PC-3 (cell line): ENCODE measurements around the gene SDE2. TPM values are rescaled to one million over a fixed set of nuclear protein-coding genes. Genes with fewer than 3 reads are reported as not detected.

Experiments used
- ATAC-seq: fragments of 200-7000 bp; cut with Tn5 transposase; 2 replicates; pipeline ENCODE4 v1.9.1; 2020; ENCODE audit warnings: mild to moderate bottlenecking, moderate library complexity
- BruUV-seq: library from RNA; stranded (reverse); fragments of 400-500 nt; replicated peaks from 2 replicates; lab custom pipeline; 2021; lab: Mats Ljungman, UMichigan
- CTCF ChIA-PET: fragments of 300-600 bp; sonication (Branson Sonifier 250); formaldehyde crosslinking; loops from one replicate; lab custom pipeline; 2022; ENCODE audit warnings: antibody characterized with exemption; lab: Charles Lee
- POLR2A ChIA-PET: fragments of 300-600 bp; sonication (Branson Sonifier 250); formaldehyde crosslinking; loops from one replicate; lab custom pipeline; 2022; ENCODE audit warnings: antibody characterized with exemption; ENCODE audit not compliant: unreplicated experiment; lab: Charles Lee
- DNase-seq: peaks from one replicate; pipeline ENCODE4 v3.0.0-alpha.2; 2015
- H2AFZ ChIP-seq: fragments of 300-600 bp; sonication (generic); 2 replicates; pipeline ENCODE4 v1.6.0; 2016; ENCODE audit warnings: antibody characterized with exemption, low read length
- H3F3A ChIP-seq: fragments of 300-600 bp; sonication (generic); one replicate; pipeline ENCODE4 v1.6.0; 2017; ENCODE audit warnings: antibody characterized with exemption, low read length, control low read depth, mild to moderate bottlenecking; ENCODE audit not compliant: unreplicated experiment
- H3K27ac ChIP-seq: fragments of 300-600 bp; sonication (generic); 2 replicates; pipeline ENCODE4 v1.5.1; 2016; ENCODE audit warnings: mild to moderate bottlenecking, low read length
- H3K27me3 ChIP-seq: fragments of 300-600 bp; sonication (generic); 2 replicates; pipeline ENCODE4 v1.6.1; 2016; ENCODE audit warnings: low read length, mixed read lengths
- H3K36me3 ChIP-seq: fragments of 300-600 bp; sonication (generic); 2 replicates; pipeline ENCODE4 v1.6.1; 2016; ENCODE audit warnings: low read depth, mixed run types, low read length, mixed read lengths
- H3K4me1 ChIP-seq: fragments of 300-600 bp; sonication (generic); 2 replicates; pipeline ENCODE4 v1.5.1; 2016; ENCODE audit warnings: low read length; ENCODE audit not compliant: insufficient read depth
- H3K4me2 ChIP-seq: fragments of 300-600 bp; sonication (generic); 2 replicates; pipeline ENCODE4 v1.6.0; 2016; ENCODE audit warnings: low read length
- H3K4me3 ChIP-seq: fragments of 300-600 bp; sonication (generic); 2 replicates; pipeline ENCODE4 v1.5.1; 2016; ENCODE audit warnings: mild to moderate bottlenecking, low read length, mixed read lengths
- H3K79me2 ChIP-seq: fragments of 300-600 bp; sonication (generic); 2 replicates; pipeline ENCODE4 v1.6.1; 2017; ENCODE audit warnings: low read length, mixed read lengths
- H3K9ac ChIP-seq: fragments of 300-600 bp; sonication (generic); 2 replicates; pipeline ENCODE4 v1.6.0; 2016; ENCODE audit warnings: mild to moderate bottlenecking, low read length
- H3K9me2 ChIP-seq: fragments of 300-600 bp; sonication (generic); replicated peaks from 2 replicates; pipeline ENCODE4 v1.6.1; 2016; ENCODE audit warnings: mixed run types, low read length, mixed read lengths
- H3K9me3 ChIP-seq: fragments of 300-600 bp; sonication (generic); 2 replicates; pipeline ENCODE4 v1.6.1; 2016; ENCODE audit warnings: low read length, mixed read lengths
- H4K20me1 ChIP-seq: fragments of 300-600 bp; sonication (generic); 2 replicates; pipeline ENCODE4 v1.6.1; 2016; ENCODE audit warnings: low read length, mixed read lengths
- EZH2 ChIP-seq: fragments of 300-600 bp; sonication (generic); IDR thresholded peaks from one replicate; pipeline ENCODE4 v1.6.1; 2017; ENCODE audit warnings: antibody characterized with exemption, mild to moderate bottlenecking, low read length; ENCODE audit not compliant: unreplicated experiment
- EZH2phosphoT487 ChIP-seq: fragments of 300-600 bp; sonication (generic); IDR thresholded peaks from 2 replicates; pipeline ENCODE4 v1.6.1; 2018; ENCODE audit warnings: mild to moderate bottlenecking, antibody characterized with exemption, low read length, borderline replicate concordance
- intact Hi-C: fragments of 100-400 bp; cut with micrococcal nuclease; formaldehyde crosslinking; loops from 2 replicates; pipeline ENCODE4 v1.9.0; 2023
- total RNA-seq: library from RNA; depleted of rRNA; stranded (reverse); fragments of >200 nt; gene quantifications from 2 replicates; pipeline ENCODE4 v1.2.3, GENCODE V29; 2014
- TF ChIP-seq, protein P1 (sequence below): fragments of 300-600 bp; sonication (generic); conservative IDR thresholded peaks from 2 replicates; pipeline ENCODE4 v1.5.1; 2017; ENCODE audit warnings: antibody characterized with exemption, low read depth, mild to moderate bottlenecking, low read length

SDE2 gene
- total RNA-seq, 1 experiment from 2014 or later: 26.1 TPM

GRCh38 chr1:226041419-226041818 is 42.3 kb upstream of the SDE2 start:
- H3K4me3 ChIP-seq: no peak overlapping the region
- no peaks in the 10 kb centered on the region for H4K20me1 ChIP-seq
- peaks cover 8% of the 10 kb centered on the region for H3K4me1 ChIP-seq
- no peaks in the 10 kb centered on the region for H3K27me3 ChIP-seq
- H3K36me3 ChIP-seq: no peaks in the 10 kb centered on the region
- ATAC-seq: no peak
- H3K9ac ChIP-seq: no peak overlapping the region
- no TSS peak for BruUV-seq
- no peaks in the 10 kb centered on the region for H3K79me2 ChIP-seq
- no peak overlapping the region for H2AFZ ChIP-seq
- H3K9me2 ChIP-seq: no peaks in the 10 kb centered on the region
- no peak overlapping the region for H3K27ac ChIP-seq
- no peak for DNase-seq
- H3F3A ChIP-seq: no peaks in the 10 kb centered on the region
- TF ChIP-seq EZH2 (no peak), EZH2phosphoT487 (no peak)
- TF ChIP-seq, protein P1, sequence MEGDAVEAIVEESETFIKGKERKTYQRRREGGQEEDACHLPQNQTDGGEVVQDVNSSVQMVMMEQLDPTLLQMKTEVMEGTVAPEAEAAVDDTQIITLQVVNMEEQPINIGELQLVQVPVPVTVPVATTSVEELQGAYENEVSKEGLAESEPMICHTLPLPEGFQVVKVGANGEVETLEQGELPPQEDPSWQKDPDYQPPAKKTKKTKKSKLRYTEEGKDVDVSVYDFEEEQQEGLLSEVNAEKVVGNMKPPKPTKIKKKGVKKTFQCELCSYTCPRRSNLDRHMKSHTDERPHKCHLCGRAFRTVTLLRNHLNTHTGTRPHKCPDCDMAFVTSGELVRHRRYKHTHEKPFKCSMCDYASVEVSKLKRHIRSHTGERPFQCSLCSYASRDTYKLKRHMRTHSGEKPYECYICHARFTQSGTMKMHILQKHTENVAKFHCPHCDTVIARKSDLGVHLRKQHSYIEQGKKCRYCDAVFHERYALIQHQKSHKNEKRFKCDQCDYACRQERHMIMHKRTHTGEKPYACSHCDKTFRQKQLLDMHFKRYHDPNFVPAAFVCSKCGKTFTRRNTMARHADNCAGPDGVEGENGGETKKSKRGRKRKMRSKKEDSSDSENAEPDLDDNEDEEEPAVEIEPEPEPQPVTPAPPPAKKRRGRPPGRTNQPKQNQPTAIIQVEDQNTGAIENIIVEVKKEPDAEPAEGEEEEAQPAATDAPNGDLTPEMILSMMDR: no peak
- POLR2A ChIA-PET: no interaction called here
- CTCF ChIA-PET: no interaction called here
- no peak overlapping the region for H3K4me2 ChIP-seq
- intact Hi-C loops: no loop called here
- no peaks in the 10 kb centered on the region for H3K9me3 ChIP-seq

- Histone ChIP-seq H3K4me3 (no peak overlapping the region), H4K20me1 (no peaks in the 10 kb centered on the region), H3K4me2 (no peak overlapping the region), H3K4me1 (peaks cover 9% of the 10 kb centered on the region; the same call in 1 of the 2 replicates), H3F3A (no peaks in the 10 kb centered on the region), H3K9me2 (no peaks in the 10 kb centered on the region), H3K36me3 (no peaks in the 10 kb centered on the region), H2AFZ (no peak overlapping the region), H3K9ac (no peak overlapping the region), H3K27me3 (no peaks in the 10 kb centered on the region), H3K9me3 (no peaks in the 10 kb centered on the region), H3K27ac (no peak overlapping the region), H3K79me2 (no peaks in the 10 kb centered on the region)
- ChIA-PET POLR2A (no interaction called here), CTCF (no interaction called here)
- intact Hi-C loops: no loop called here
- ATAC-seq (no peak), DNase-seq (no peak)
- BruUV-seq: no TSS peak
- no peak for TF ChIP-seq EZH2
- TF ChIP-seq, protein P1: no peak
- TF ChIP-seq EZH2phosphoT487: no peak
Measured at GRCh38 chr1:226038661-226039060, 39.5 kb upstream of the SDE2 start.

DNA sequence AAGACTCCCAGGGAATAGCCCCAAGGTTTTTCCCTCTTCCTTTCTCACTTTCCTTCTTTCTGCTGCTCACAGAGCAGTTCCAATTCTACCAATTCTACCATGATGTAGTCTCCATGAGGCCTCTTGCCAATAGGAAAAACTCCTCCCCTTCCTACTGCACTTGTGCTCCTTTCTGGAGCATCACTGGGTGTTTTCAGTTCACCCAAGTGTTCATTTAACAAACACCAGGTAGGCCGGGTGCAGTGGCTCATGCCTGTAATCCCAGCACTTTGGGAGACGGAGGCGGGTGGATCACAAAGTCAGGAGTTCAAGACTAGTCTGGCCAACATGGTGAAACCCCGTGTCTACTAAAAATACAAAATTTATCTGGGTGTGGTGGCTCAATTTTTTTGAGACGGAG is 36.8 kb upstream of the SDE2 start:
- Histone ChIP-seq H3K4me1 (peaks cover 9% of the 10 kb centered on the region; the same call in 1 of the 2 replicates), H3K4me3 (no peak overlapping the region), H3F3A (no peaks in the 10 kb centered on the region), H2AFZ (no peak overlapping the region), H3K4me2 (no peak overlapping the region), H3K27ac (no peak overlapping the region), H3K79me2 (no peaks in the 10 kb centered on the region), H3K9ac (no peak overlapping the region), H3K9me2 (no peaks in the 10 kb centered on the region), H3K9me3 (no peaks in the 10 kb centered on the region), H3K36me3 (no peaks in the 10 kb centered on the region), H4K20me1 (no peaks in the 10 kb centered on the region), H3K27me3 (no peaks in the 10 kb centered on the region)
- TF ChIP-seq, protein P1: no peak
- TF ChIP-seq EZH2: no peak
- TF ChIP-seq EZH2phosphoT487: no peak
- CTCF ChIA-PET: no interaction called here
- intact Hi-C loops: no loop called here
- BruUV-seq: no TSS peak
- ATAC-seq (no peak), DNase-seq (no peak)
- POLR2A ChIA-PET: no interaction called here
